Peyer's patch (tissue), 4 donors: ENCODE results near the gene TMEM183A. TPM values are rescaled to one million over a fixed set of nuclear protein-coding genes. Genes with fewer than 3 reads are reported as not detected.

Experiments used
- DNase-seq, 3 donors: peaks; one replicate each; pipeline ENCODE4 v3.0.0-alpha.2; 2017 to 2019
- H3K27ac ChIP-seq, 4 donors: fragments of 200-600 bp; sonication (generic); one replicate each; pipeline ENCODE4 v1.5.1; 2016 to 2019
- H3K27me3 ChIP-seq, 2 donors: fragments of 200-600 bp; sonication (generic); one replicate each; pipeline ENCODE4 v1.5.1; 2019
- H3K36me3 ChIP-seq, 3 donors: fragments of 200-600 bp; sonication (generic); one replicate each; pipeline ENCODE4 v1.5.1; 2016 to 2019
- H3K4me1 ChIP-seq, 4 donors: fragments of 200-600 bp; sonication (generic); one replicate each; pipeline ENCODE4 v1.5.1; 2016 to 2019
- H3K4me3 ChIP-seq, 4 donors: fragments of 200-600 bp; sonication (generic); 1 replicate in 3 of 4; 2 replicates in 1 of 4; pipeline ENCODE4 v1.5.1; 2016 to 2019; ENCODE audit warnings: mild to moderate bottlenecking in 1 of 4
- H3K9me3 ChIP-seq, 4 donors: fragments of 200-600 bp; sonication (generic); one replicate each; pipeline ENCODE4 v1.5.1; 2016 to 2019; ENCODE audit warnings: mild to moderate bottlenecking in 1 of 4
- CTCF ChIP-seq, 6 experiments: fragments of 450-650 bp in 4 of 6; fragments of 200-600 bp in 2 of 6; sonication (generic) in 1 of 6; IDR thresholded peaks; one replicate each; pipeline ENCODE4 v1.5.1; 2017 to 2019; ENCODE audit warnings: antibody characterized with exemption in 6 of 6, mild to moderate bottlenecking in 3 of 6, moderate library complexity in 1 of 6
- POLR2A ChIP-seq, 2 donors: fragments of 450-650 bp; IDR thresholded peaks; one replicate each; pipeline ENCODE4 v1.5.1; 2017; ENCODE audit warnings: antibody characterized with exemption in 2 of 2, mild to moderate bottlenecking in 2 of 2, moderate library complexity in 2 of 2
- total RNA-seq, 4 donors: library from RNA; depleted of rRNA; stranded (reverse); fragments of >200 nt; gene quantifications; one replicate each; pipeline ENCODE4 v1.1.0, GENCODE V29; 2016

TMEM183A gene
- total RNA-seq, 4 donors from 2014 or later, result 65.4 to 91.6 (median 80.4) TPM

- peaks cover 0 to 12% (median 8%) of the 10 kb centered on the region in 4 donors for H3K4me1 ChIP-seq
- no peak for TF ChIP-seq CTCF (IDR thresholded peaks at IDR 0.05)
- TF ChIP-seq POLR2A (IDR thresholded peaks at IDR 0.05), result no peak
- no peak overlapping the region for H3K4me3 ChIP-seq
- no peak overlapping the region for H3K27ac ChIP-seq
- peaks cover 0 to 7% (median 0%) of the 10 kb centered on the region in 3 donors for H3K36me3 ChIP-seq
- H3K9me3 ChIP-seq, result no peaks in the 10 kb centered on the region
- no peaks in the 10 kb centered on the region for H3K27me3 ChIP-seq
- peak in 2 of 3 donors; percentile 39 to 40 for DNase-seq
Observed at GRCh38 chr1:203028784-203029553, 21.8 kb downstream of the TMEM183A start.

- no peaks in the 10 kb centered on the region for H3K27me3 ChIP-seq
- H3K4me3 ChIP-seq, result no peak overlapping the region
- no peaks in the 10 kb centered on the region for H3K9me3 ChIP-seq
- H3K27ac ChIP-seq, result no peak overlapping the region
- H3K36me3 ChIP-seq, result no peaks in the 10 kb centered on the region
- TF ChIP-seq POLR2A (IDR thresholded peaks at IDR 0.05) (no peak), CTCF (IDR thresholded peaks at IDR 0.05) (peak in 1 of 6 experiments; percentile 20)
- no peak for DNase-seq
- H3K4me1 ChIP-seq, result peaks cover 0 to 10% (median 7%) of the 10 kb centered on the region in 4 donors
Observed at GRCh38 chr1:203031467-203031866, 24.3 kb downstream of the TMEM183A start.

GRCh38 chr1:203033287-203033686, 26.1 kb downstream of the TMEM183A start:
- no peaks in the 10 kb centered on the region for H3K27me3 ChIP-seq
- DNase-seq, result no peak
- no peaks in the 10 kb centered on the region for H3K36me3 ChIP-seq
- no peak overlapping the region for H3K27ac ChIP-seq
- H3K9me3 ChIP-seq, result no peaks in the 10 kb centered on the region
- TF ChIP-seq POLR2A (IDR thresholded peaks at IDR 0.05), result no peak
- no peak for TF ChIP-seq CTCF (IDR thresholded peaks at IDR 0.05)
- no peaks in the 10 kb centered on the region for H3K4me1 ChIP-seq
- no peak overlapping the region for H3K4me3 ChIP-seq

GRCh38 chr1:203033917-203034316, 26.7 kb downstream of the TMEM183A start:
- H3K36me3 ChIP-seq, result no peaks in the 10 kb centered on the region
- no peak overlapping the region for H3K4me3 ChIP-seq
- H3K4me1 ChIP-seq, result no peaks in the 10 kb centered on the region
- H3K27ac ChIP-seq, result no peak overlapping the region
- no peaks in the 10 kb centered on the region for H3K27me3 ChIP-seq
- no peak for DNase-seq
- TF ChIP-seq POLR2A (IDR thresholded peaks at IDR 0.05), result no peak
- TF ChIP-seq CTCF (IDR thresholded peaks at IDR 0.05), result no peak
- no peaks in the 10 kb centered on the region for H3K9me3 ChIP-seq

- TF ChIP-seq POLR2A (IDR thresholded peaks at IDR 0.05) (no peak), CTCF (IDR thresholded peaks at IDR 0.05) (no peak)
- H3K4me1 ChIP-seq, result no peaks in the 10 kb centered on the region
- no peak for DNase-seq
- no peak overlapping the region for H3K4me3 ChIP-seq
- H3K27ac ChIP-seq, result no peak overlapping the region
- H3K36me3 ChIP-seq, result no peaks in the 10 kb centered on the region
- no peaks in the 10 kb centered on the region for H3K9me3 ChIP-seq
- no peaks in the 10 kb centered on the region for H3K27me3 ChIP-seq
Observed at GRCh38 chr1:203034422-203035110, 27.4 kb downstream of the TMEM183A start.
